Measurements from ENCODE around the gene SLC39A9. TPM values are rescaled to one million over a fixed set of nuclear protein-coding genes. Genes with fewer than 3 reads are reported as not detected.
"Not testable (repeated sequence)": the region's sequence is repeated elsewhere in the genome, so short reads cannot be mapped to it uniquely, and the experiment has no call there.

Gene SLC39A9
- total RNA-seq, 1 donor from 2014 or later, result 51.6 TPM

DNA sequence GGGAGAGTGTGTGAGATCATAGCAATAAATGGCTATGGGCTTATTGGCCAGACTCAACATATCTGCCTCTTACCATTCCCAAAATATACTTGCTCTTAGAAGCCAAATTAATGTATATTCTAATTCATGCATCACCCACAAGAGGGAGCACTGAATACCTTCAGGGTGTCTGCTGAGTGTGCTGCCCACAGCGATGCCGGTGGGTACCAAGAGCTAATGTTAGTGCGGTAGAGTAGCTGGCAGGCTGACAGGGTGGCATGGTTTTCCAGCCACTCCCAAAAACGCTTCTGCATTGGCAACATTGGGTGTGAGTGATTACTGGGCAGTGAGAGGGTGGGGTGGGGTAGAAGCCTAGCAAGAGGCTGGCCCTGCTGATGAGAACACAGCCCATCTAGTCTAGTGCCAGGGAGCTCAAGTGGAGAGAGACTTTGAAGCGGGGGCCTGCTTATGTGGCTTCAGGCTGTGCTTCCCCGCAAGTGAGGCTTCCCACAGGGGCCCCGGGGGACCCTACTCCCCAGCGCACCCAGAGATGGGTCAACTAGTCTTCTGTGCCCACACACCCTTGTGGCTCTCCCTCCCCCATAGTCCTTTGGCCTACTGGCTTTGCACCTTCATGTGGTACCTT is 76.8 kb downstream of the SLC39A9 start:
- Mint-ChIP-seq H3K27ac (no peak overlapping the region), H3K4me3 (no peak overlapping the region), H3K27me3 (ENCODE audit: insufficient read depth) (peaks cover 10% of the 10 kb centered on the region), H3K4me1 (ENCODE audit: low read depth) (peaks cover 6% of the 10 kb centered on the region), H3K9me3 (no peaks in the 10 kb centered on the region), H3K36me3 (ENCODE audit: low read depth) (no peaks in the 10 kb centered on the region)
- intact Hi-C loops (cut with micrococcal nuclease), result no loop called here
- DNase-seq (ENCODE audit: low spot score), result no peak

DNA sequence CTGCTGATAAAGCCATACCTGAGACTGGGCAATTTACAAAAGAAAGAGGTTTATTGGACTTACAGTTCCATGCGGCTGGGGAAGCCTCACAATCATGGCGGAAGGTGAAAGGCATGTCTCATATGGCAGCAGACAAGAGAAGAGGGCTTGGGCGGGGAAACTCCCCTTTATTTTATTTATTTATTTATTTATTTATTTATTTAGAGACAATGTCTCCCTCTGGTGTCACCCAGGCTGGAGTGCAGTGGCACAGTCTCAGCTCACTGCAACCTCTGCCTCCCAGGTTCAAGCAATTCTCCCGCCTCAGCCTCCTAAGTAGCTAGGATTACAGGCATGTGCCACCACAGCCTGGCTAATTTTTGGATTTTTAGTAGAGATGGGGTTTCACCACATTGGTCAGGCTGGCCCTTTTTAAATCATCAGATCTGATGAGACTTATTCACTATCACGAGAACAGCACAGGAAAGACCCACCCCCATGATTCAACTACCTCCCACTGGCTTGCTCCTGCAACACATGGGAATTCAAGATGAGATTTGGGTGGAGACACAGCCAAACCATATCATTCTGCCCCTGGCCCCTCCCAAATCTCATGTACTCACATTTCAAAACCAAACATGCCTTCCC is 78.4 kb downstream of the SLC39A9 start:
- H3K4me3 Mint-ChIP-seq; H3K27ac Mint-ChIP-seq; DNase-seq (ENCODE audit: low spot score); intact Hi-C loops (cut with micrococcal nuclease); H3K36me3 Mint-ChIP-seq (ENCODE audit: low read depth); H3K9me3 Mint-ChIP-seq; H3K4me1 Mint-ChIP-seq (ENCODE audit: low read depth): not testable (repeated sequence)
- H3K27me3 Mint-ChIP-seq (ENCODE audit: insufficient read depth), result peaks cover 12% of the 10 kb centered on the region

DNA sequence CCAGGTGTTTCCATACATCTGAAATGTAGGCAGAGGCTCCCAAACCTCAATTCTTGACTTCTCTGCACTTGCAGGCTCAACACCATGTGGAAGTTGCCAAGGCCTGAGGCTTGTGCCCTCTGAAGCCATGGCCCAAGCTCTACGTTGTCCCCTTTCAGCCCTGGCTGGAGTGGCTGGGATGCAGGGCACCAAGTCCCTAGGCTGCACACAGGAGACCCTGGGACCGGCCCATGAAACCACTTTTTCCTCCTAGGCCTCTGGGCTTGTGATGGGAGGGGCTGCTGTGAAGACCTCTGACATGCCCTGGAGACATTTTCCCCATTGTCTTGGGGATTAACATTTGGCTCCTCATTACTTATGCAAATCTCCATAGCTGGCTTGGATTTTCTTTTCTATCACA is 79.6 kb downstream of the SLC39A9 start:
- DNase-seq (ENCODE audit: low spot score); intact Hi-C loops (cut with micrococcal nuclease); H3K9me3 Mint-ChIP-seq; H3K36me3 Mint-ChIP-seq (ENCODE audit: low read depth); H3K4me3 Mint-ChIP-seq; H3K27ac Mint-ChIP-seq; H3K4me1 Mint-ChIP-seq (ENCODE audit: low read depth): not testable (repeated sequence)
- peaks cover 23% of the 10 kb centered on the region for H3K27me3 Mint-ChIP-seq (ENCODE audit: insufficient read depth)

DNA sequence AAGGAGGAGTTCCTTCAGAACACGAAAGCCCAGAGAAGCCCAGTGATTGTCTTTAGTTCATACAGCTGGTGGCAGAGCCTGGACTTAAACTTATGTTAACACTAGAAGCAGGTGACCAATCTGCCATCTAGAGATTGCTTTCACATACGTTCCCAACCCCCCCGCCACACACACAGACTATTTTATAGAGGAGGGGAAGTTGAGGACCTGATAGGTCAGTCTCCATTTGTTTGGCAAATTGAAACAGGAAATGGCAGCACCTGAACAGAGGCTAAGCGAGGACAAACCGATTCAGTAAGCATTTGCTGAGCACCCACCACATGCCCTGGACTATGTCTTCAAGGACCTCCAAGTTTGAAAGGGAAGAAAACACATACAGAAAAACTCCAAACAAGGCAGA is 81.2 kb downstream of the SLC39A9 start:
- intact Hi-C loops (cut with micrococcal nuclease), result no loop called here
- Mint-ChIP-seq H3K27ac (no peak overlapping the region), H3K27me3 (ENCODE audit: insufficient read depth) (peaks cover 33% of the 10 kb centered on the region), H3K4me1 (ENCODE audit: low read depth) (no peaks in the 10 kb centered on the region), H3K36me3 (ENCODE audit: low read depth) (no peaks in the 10 kb centered on the region), H3K4me3 (no peak overlapping the region), H3K9me3 (no peaks in the 10 kb centered on the region)
- DNase-seq (ENCODE audit: low spot score), result no peak

DNA sequence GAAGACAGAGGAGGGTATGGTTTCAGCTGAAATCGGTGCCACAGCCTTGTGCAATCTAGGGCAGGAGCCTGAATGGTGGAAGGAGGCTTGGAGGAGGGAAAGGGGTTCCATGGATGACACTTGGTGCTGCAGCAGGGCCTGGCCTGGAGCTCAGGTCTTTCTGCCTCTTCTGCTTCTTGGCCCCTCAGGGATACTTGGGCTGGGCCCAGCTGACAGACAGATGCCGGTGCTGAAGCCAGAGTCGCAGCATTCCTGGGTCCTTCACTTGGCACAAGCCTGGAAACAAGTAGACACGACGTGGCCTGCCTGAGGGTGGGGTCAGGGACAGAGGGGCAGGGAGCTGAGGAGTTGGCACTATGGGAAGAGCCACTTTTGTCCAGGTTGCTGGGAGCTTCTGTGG is 81.6 kb downstream of the SLC39A9 start:
- intact Hi-C loops (cut with micrococcal nuclease), result no loop called here
- no peaks in the 10 kb centered on the region for H3K9me3 Mint-ChIP-seq
- H3K27ac Mint-ChIP-seq, result no peak overlapping the region
- no peaks in the 10 kb centered on the region for H3K36me3 Mint-ChIP-seq (ENCODE audit: low read depth)
- H3K27me3 Mint-ChIP-seq (ENCODE audit: insufficient read depth), result peaks cover 34% of the 10 kb centered on the region
- H3K4me3 Mint-ChIP-seq, result no peak overlapping the region
- no peaks in the 10 kb centered on the region for H3K4me1 Mint-ChIP-seq (ENCODE audit: low read depth)
- no peak for DNase-seq (ENCODE audit: low spot score)

DNA sequence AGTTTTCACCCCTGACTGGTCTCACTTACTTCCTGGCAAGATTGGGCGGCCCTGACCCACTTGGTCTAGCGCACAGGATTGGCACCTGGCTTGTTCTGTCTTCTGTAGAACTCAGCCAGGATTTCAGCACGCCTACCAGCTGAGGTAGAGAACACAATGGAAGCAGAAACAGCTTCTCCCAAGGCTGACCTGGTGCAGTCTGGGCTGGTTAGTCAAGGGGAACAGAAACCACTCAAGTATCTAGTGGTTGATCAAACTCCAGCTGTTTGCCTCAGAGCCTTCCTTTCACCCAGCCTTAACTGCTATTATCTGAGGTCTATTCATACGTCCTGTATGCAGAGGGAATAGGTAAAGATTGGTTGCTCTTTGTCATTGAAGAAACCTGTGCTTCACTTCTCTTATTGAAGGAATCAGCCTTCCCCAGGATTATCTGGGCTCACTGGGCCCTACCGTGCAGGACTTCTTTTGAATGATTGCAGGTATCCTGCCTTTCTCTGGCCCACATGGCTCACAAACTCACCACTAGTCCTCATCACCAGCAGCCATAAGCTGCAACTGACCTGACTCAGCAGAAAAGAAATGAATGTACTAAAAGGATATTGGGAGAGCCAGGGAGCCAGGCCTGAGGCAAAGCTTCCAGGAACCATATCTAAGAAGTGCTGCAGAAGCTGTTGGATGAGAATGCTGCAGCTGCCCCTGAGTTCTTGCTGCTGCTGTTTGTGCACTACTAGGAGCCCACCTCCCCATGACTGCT is 83.5 kb downstream of the SLC39A9 start:
- H3K9me3 Mint-ChIP-seq, result no peaks in the 10 kb centered on the region
- no peaks in the 10 kb centered on the region for H3K4me1 Mint-ChIP-seq (ENCODE audit: low read depth)
- H3K36me3 Mint-ChIP-seq (ENCODE audit: low read depth), result no peaks in the 10 kb centered on the region
- intact Hi-C loops (cut with micrococcal nuclease), result no loop called here
- no peak overlapping the region for H3K4me3 Mint-ChIP-seq
- no peak for DNase-seq (ENCODE audit: low spot score)
- peaks cover 39% of the 10 kb centered on the region for H3K27me3 Mint-ChIP-seq (ENCODE audit: insufficient read depth)
- H3K27ac Mint-ChIP-seq, result no peak overlapping the region

DNA sequence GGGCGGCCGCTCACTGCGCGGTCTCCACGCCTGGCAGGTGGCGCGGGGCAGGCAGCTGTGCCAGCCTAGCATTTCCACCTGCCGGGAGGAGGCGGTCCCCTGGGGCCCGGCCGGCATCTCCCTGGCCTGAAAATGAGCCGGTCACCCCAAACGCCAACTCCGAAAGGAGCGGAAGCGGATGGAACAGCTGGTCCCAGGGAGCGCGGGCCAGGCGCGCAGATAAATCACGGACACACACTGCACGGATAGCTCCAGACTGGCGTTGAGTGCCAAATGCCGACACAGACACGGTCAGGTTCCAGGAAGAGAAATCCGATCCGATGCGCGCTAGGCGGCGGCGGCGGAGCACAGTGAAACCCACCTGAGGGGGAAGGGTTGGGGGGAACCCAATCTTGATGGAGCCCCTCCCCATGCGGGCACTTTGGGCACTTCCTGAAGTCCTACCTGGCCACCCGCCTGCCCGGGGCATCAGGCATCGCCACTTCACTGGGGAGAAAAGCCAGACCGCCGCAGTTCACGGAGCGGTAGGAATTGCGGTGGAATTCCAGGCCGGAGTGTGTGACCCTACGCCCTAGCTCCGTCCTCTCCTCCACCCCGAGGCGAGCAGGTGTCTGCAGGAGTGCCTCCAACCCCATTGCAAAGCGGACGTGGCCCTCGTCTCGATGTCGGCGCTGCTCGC is 85.4 kb downstream of the SLC39A9 start:
- H3K9me3 Mint-ChIP-seq, result no peaks in the 10 kb centered on the region
- intact Hi-C loops (cut with micrococcal nuclease), result no loop called here
- no peaks in the 10 kb centered on the region for H3K4me1 Mint-ChIP-seq (ENCODE audit: low read depth)
- no peak overlapping the region for H3K27ac Mint-ChIP-seq
- DNase-seq (ENCODE audit: low spot score), result no peak
- no peak overlapping the region for H3K4me3 Mint-ChIP-seq
- peaks cover 38% of the 10 kb centered on the region for H3K27me3 Mint-ChIP-seq (ENCODE audit: insufficient read depth)
- no peaks in the 10 kb centered on the region for H3K36me3 Mint-ChIP-seq (ENCODE audit: low read depth)

DNA sequence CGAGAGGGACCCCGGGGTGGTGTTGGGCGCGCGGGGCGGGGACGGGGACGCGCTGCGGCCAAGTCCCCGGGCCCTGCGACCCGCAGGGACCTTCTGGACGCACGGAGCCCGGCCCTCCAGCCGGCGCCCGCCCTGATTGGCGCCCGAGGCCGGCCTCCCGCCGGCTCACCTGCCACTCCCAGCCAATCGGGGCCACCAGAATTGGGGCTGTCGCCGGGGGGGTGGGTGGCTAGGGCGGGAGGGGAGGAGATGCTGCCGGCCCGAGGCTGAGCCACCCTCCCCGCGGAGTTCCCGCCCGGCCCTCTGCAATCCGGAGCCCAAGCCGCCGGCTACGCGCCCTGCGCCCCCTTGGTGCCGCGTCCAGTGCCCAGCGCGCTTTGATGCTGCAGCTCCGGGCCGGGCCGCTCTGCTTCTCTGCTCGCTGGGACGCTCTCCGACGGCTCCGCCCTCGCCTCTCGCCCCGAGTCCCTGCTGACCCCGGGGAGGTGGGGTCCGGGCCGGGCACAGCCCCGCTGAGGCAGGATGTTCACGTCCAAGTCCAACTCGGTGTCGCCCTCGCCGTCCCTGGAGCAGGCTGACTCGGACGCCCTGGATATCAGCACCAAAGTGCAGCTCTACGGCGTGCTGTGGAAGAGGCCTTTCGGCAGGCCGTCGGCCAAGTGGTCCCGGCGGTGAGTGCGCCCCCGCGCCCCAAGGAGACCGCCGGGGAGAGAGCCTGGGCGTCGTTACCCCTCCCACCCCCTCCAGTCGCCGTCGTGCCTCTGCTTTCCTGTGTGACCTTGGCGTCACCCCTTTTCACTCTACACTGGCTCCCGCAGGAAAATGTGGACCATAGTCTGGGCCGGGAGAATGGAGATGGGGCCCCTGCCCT is 86.2 kb downstream of the SLC39A9 start, which contains the start of gene PLEKHD1:
TSS of gene PLEKHD1 (plus strand) at position 285 of the 871 bp plus-strand sequence. CDS start at position 523, 238 bp downstream.
- Mint-ChIP-seq H3K4me3 (no peak within 1 kb of the TSS), H3K4me1 (ENCODE audit: low read depth) (no peaks in the 10 kb centered on the region), H3K9me3 (no peaks in the 10 kb centered on the region), H3K27me3 (ENCODE audit: insufficient read depth) (peaks cover 35% of the 10 kb centered on the region), H3K36me3 (ENCODE audit: low read depth) (no peaks in the 10 kb centered on the region), H3K27ac (no peak within 1 kb of the TSS)
- no peak for DNase-seq (ENCODE audit: low spot score)
- intact Hi-C loops (cut with micrococcal nuclease), result no loop called here

DNA sequence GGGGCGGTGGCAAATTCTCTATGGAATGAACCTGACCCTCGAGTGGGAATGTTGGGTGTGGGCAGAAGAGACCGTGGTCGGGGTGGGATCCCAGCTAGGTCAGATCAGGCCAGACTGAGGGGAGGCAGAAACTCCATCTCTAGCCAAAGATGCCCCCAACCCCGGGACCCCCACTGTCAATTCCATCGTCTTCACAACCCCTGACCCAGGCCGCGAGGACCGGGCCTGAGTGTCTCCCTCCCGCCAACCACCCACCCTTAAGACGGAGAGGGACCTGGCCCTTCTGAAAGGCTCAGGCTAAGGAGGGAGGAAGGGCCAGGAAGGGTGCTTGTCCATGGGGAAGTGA is 86.8 kb downstream of the SLC39A9 start:
- peaks cover 35% of the 10 kb centered on the region for H3K27me3 Mint-ChIP-seq (ENCODE audit: insufficient read depth)
- no peaks in the 10 kb centered on the region for H3K9me3 Mint-ChIP-seq
- H3K4me1 Mint-ChIP-seq (ENCODE audit: low read depth), result no peaks in the 10 kb centered on the region
- H3K27ac Mint-ChIP-seq, result no peak overlapping the region
- no peak overlapping the region for H3K4me3 Mint-ChIP-seq
- intact Hi-C loops (cut with micrococcal nuclease), result no loop called here
- no peaks in the 10 kb centered on the region for H3K36me3 Mint-ChIP-seq (ENCODE audit: low read depth)
- no peak for DNase-seq (ENCODE audit: low spot score)

DNA sequence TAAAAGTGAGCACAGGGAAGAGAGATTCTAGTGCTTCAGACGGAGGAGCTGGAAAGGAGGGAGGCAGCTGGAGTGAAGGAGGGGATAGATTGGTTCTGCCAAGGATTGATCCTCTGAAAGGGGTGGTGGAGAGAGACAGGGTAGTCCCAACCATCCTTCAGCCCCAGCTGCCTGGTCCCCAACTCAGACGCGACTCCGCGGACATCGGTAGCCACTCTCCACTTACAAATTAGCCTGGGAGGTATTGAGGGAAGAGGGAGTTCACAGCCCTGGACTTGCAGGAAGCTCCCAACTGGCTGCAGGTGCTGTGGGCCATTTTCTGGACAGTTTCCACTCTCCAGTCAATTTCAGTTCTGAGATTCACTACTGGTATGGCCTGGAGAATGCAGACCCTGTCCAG is 87.2 kb downstream of the SLC39A9 start:
- Mint-ChIP-seq H3K9me3 (no peaks in the 10 kb centered on the region), H3K4me3 (no peak overlapping the region), H3K4me1 (ENCODE audit: low read depth) (no peaks in the 10 kb centered on the region), H3K36me3 (ENCODE audit: low read depth) (no peaks in the 10 kb centered on the region), H3K27me3 (ENCODE audit: insufficient read depth) (peaks cover 35% of the 10 kb centered on the region), H3K27ac (no peak overlapping the region)
- no peak for DNase-seq (ENCODE audit: low spot score)
- intact Hi-C loops (cut with micrococcal nuclease), result no loop called here

DNA sequence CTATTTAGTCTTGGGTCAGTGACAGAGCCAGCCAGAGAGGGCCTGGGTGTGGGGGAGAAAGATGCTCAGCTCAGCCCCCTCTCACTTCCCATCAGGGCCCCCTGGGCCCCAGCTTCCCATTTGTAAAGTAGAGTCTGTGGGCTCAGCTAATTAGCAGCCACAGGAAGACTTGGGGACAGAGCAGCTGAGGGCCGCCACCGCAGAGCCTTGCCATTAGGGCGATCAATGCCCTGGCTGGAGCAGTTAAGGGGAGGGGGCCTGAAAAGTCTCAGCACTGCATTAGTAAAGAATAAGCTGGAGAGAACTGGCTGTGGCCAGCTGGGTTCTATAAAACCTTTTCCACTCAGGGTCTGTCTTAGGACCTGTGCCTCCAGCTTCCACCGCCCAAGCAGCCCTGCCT is 88.7 kb downstream of the SLC39A9 start:
- H3K27me3 Mint-ChIP-seq (ENCODE audit: insufficient read depth), result peaks cover 32% of the 10 kb centered on the region
- no peak for DNase-seq (ENCODE audit: low spot score)
- no peaks in the 10 kb centered on the region for H3K4me1 Mint-ChIP-seq (ENCODE audit: low read depth)
- no peaks in the 10 kb centered on the region for H3K36me3 Mint-ChIP-seq (ENCODE audit: low read depth)
- H3K27ac Mint-ChIP-seq, result no peak overlapping the region
- H3K9me3 Mint-ChIP-seq, result no peaks in the 10 kb centered on the region
- no peak overlapping the region for H3K4me3 Mint-ChIP-seq
- intact Hi-C loops (cut with micrococcal nuclease), result no loop called here

DNA sequence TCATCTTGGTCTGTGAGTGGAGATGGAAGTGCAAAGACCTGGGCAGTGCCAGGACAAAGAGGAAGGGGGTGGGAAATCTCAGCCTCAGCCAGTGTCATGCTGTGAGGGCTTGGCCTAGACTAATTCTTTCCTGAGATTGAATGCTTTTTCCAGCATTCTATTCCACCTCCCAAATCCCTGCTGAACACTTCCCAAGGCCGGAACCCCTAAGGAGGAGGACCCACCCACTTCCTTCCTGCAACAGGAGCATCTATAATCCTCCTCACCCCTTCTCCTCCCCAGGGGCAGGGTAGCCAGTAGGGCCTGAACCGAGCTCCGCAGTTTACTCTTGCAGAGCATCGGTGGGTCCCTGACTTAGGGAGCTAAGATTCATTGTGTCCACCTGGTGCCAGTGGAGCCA is 89.3 kb downstream of the SLC39A9 start:
- DNase-seq (ENCODE audit: low spot score), result no peak
- peaks cover 26% of the 10 kb centered on the region for H3K27me3 Mint-ChIP-seq (ENCODE audit: insufficient read depth)
- no peaks in the 10 kb centered on the region for H3K36me3 Mint-ChIP-seq (ENCODE audit: low read depth)
- no peaks in the 10 kb centered on the region for H3K4me1 Mint-ChIP-seq (ENCODE audit: low read depth)
- intact Hi-C loops (cut with micrococcal nuclease), result no loop called here
- H3K27ac Mint-ChIP-seq, result no peak overlapping the region
- no peaks in the 10 kb centered on the region for H3K9me3 Mint-ChIP-seq
- H3K4me3 Mint-ChIP-seq, result no peak overlapping the region

Measured in activated T-helper 1 cell treated with anti-CD3 and anti-CD28 coated beads, Interleukin-12 subunit alpha, Interleukin-12 subunit beta, Interleukin-2, Interleukin-4 antibody, amounts not matched to agents 30 ng/mL and 10 ng/mL and 1 ng/mL, durations not matched to agents 14 hours and 24 hours and 36 hours (primary cell).